HG02840 (cell line): Measurements from ENCODE around the gene TSPAN32.
"Not testable (repeated sequence)": the region's sequence is repeated elsewhere in the genome, so short reads cannot be mapped to it uniquely, and the experiment has no call there.

ENCODE experiments used
- ATAC-seq: cut with Tn5 transposase; IDR thresholded peaks from one replicate; pipeline ENCODE4 v1.9.1; 2021; ENCODE audit warnings: mild to moderate bottlenecking, moderate library complexity, moderate number of reproducible peaks; ENCODE audit not compliant: unreplicated experiment, low FRiP score

TSPAN32 gene

GRCh38 chr11:2280208-2280607, 21.6 kb upstream of the TSPAN32 start:
- ATAC-seq: no peak

- ATAC-seq: not testable (repeated sequence)
These were observed 15.5 kb upstream of the TSPAN32 start for GRCh38 chr11:2286350-2286749.

GRCh38 chr11:2287091-2287490, 14.7 kb upstream of the TSPAN32 start:
- ATAC-seq: no peak

GRCh38 chr11:2289350-2289749, 12.5 kb upstream of the TSPAN32 start:
- no peak for ATAC-seq

GRCh38 chr11:2289859-2290258, 12.0 kb upstream of the TSPAN32 start:
- no peak for ATAC-seq

GRCh38 chr11:2290351-2290841, 11.4 kb upstream of the TSPAN32 start:
- ATAC-seq: no peak

GRCh38 chr11:2293531-2293971, 8.3 kb upstream of the TSPAN32 start:
- ATAC-seq: no peak

GRCh38 chr11:2293984-2294925, 7.6 kb upstream of the TSPAN32 start:
- no peak for ATAC-seq

GRCh38 chr11:2294926-2295290, 6.9 kb upstream of the TSPAN32 start:
- no peak for ATAC-seq

- ATAC-seq: no peak
These were observed 5.6 kb upstream of the TSPAN32 start for GRCh38 chr11:2295971-2296912.

GRCh38 chr11:2296913-2297622, 4.7 kb upstream of the TSPAN32 start:
- no peak for ATAC-seq

- no peak for ATAC-seq
These were observed 4.2 kb upstream of the TSPAN32 start for GRCh38 chr11:2297623-2298030.

- ATAC-seq: no peak
These were observed 3.5 kb upstream of the TSPAN32 start for GRCh38 chr11:2298131-2298794.

GRCh38 chr11:2298795-2299761, 2.7 kb upstream of the TSPAN32 start:
- no peak for ATAC-seq

- no peak for ATAC-seq
These were observed 2.0 kb upstream of the TSPAN32 start for GRCh38 chr11:2299773-2300172.

GRCh38 chr11:2300290-2300935, 1.4 kb upstream of the TSPAN32 start:
- no peak for ATAC-seq

GRCh38 chr11:2300936-2301630, 730 bp upstream of the TSPAN32 start:
- ATAC-seq: no peak
